ENCODE data around the gene DLK2. TPM values are rescaled to one million over a fixed set of nuclear protein-coding genes. Genes with fewer than 3 reads are reported as not detected.
"Not testable (repeated sequence)": the region's sequence is repeated elsewhere in the genome, so short reads cannot be mapped to it uniquely, and the experiment has no call there.

The DLK2 gene
- total and polyA plus RNA-seq, 2 of the 13 experiments (the other 11 are each of a cell fraction or from before 2014, with no cell fraction given), result 1.2 to 3.8 TPM

- TF ChIP-seq ZBTB10 (CRISPR knock-in tag; IDR thresholded peaks at IDR 0.05; ENCODE audit: borderline replicate concordance), result no peak
These were observed 12.9 kb upstream of the DLK2 start (continued) for GRCh38 chr6:43468240-43468639.

GRCh38 chr6:43467752-43468151, 12.4 kb upstream of the DLK2 start:
- BruUV-seq (replicated peaks), result no TSS peak
- H3K27me3 ChIP-seq (ENCODE audit: control insufficient read depth in 1 of 2, insufficient read depth in 2 of 2, low read length in 2 of 2), result peaks cover 0 to 17% of the 10 kb centered on the region in 2 experiments; a peak in 3 of 5 replicates
- TF ChIP-seq KIAA2018 (CRISPR knock-in tag; IDR thresholded peaks at IDR 0.05; ENCODE audit: borderline replicate concordance) (no peak), TEAD3 (CRISPR knock-in tag; optimal IDR thresholded peaks at IDR 0.05; ENCODE audit: borderline replicate concordance) (no peak)
- H3K79me2 ChIP-seq (ENCODE audit: insufficient read depth, low read length), result no peaks in the 10 kb centered on the region
- no peak overlapping the region for H3K27ac ChIP-seq (ENCODE audit: extremely low read length, insufficient read depth, low read length)
- H3K4me1 ChIP-seq (ENCODE audit: insufficient read depth, low read length), result no peaks in the 10 kb centered on the region; the same call in 1 of the 2 replicates
- no peak overlapping the region for H3K4me2 ChIP-seq (ENCODE audit: low read depth, low read length)
- 7% methylated on average over 4 of the region's 4 CpGs for WGBS (ENCODE audit: low lambda C conversion rate)
- ATAC-seq (peak; percentile 22), FAIRE-seq (no peak), DNase-seq (ENCODE audit: low spot score) (no peak)
- intact Hi-C loops (cut with micrococcal nuclease; ENCODE audit: unreplicated experiment) (no loop called here), in situ Hi-C loops (cut with HindIII; ENCODE audit: extremely low pct_ligation_motif_present, low pct_unique_long_range_greater_than_20kb) (no loop called here)
- H2AFZ ChIP-seq (ENCODE audit: low read length), result no peak overlapping the region
- no peak overlapping the region for H3K9ac ChIP-seq (ENCODE audit: insufficient read depth, low read depth, low read length)
- POLR2A ChIA-PET, result interaction anchor here (0.6 kb wide), 1 partner anchor 10 kb away, joined by 6 read pairs; no protein-coding TSS in a partner anchor
- H4K20me1 ChIP-seq (ENCODE audit: insufficient read depth, low read length), result no peaks in the 10 kb centered on the region
- CTCF ChIA-PET (ENCODE audit: low intra/inter-chr PET ratio, low total read pairs), result no interaction called here
- H3K36me3 ChIP-seq (replicated peaks in 1 of 2; ENCODE audit: control insufficient read depth in 1 of 2, insufficient read depth in 2 of 2, low read length in 2 of 2), result no peaks in the 10 kb centered on the region
- no peak overlapping the region for H3K4me3 ChIP-seq (replicated peaks in 1 of 3; ENCODE audit: insufficient read depth in 1 of 3, low read depth in 2 of 3, low read length in 3 of 3)
- no peaks in the 10 kb centered on the region for H3K9me3 ChIP-seq (ENCODE audit: low read length)

GRCh38 chr6:43467265-43467664, 11.9 kb upstream of the DLK2 start:
- ATAC-seq; DNase-seq (ENCODE audit: low spot score); H3K9me3 ChIP-seq (ENCODE audit: low read length); BruUV-seq (replicated peaks); in situ Hi-C loops (cut with HindIII; ENCODE audit: extremely low pct_ligation_motif_present, low pct_unique_long_range_greater_than_20kb); H3K9ac ChIP-seq (ENCODE audit: insufficient read depth, low read depth, low read length); H2AFZ ChIP-seq (ENCODE audit: low read length); H3K4me3 ChIP-seq (replicated peaks in 1 of 3; ENCODE audit: insufficient read depth in 1 of 3, low read depth in 2 of 3, low read length in 3 of 3); H3K79me2 ChIP-seq (ENCODE audit: insufficient read depth, low read length); H3K36me3 ChIP-seq (replicated peaks in 1 of 2; ENCODE audit: control insufficient read depth in 1 of 2, insufficient read depth in 2 of 2, low read length in 2 of 2); CTCF ChIA-PET (ENCODE audit: low intra/inter-chr PET ratio, low total read pairs); FAIRE-seq; H3K4me2 ChIP-seq (ENCODE audit: low read depth, low read length); H4K20me1 ChIP-seq (ENCODE audit: insufficient read depth, low read length); H3K4me1 ChIP-seq (ENCODE audit: insufficient read depth, low read length); intact Hi-C loops (cut with micrococcal nuclease; ENCODE audit: unreplicated experiment); H3K27ac ChIP-seq (ENCODE audit: extremely low read length, insufficient read depth, low read length): not testable (repeated sequence)
- POLR2A ChIA-PET, result interaction anchor here (0.6 kb wide), 1 partner anchor 9 kb away, joined by 6 read pairs; no protein-coding TSS in a partner anchor
- H3K27me3 ChIP-seq (ENCODE audit: control insufficient read depth in 1 of 2, insufficient read depth in 2 of 2, low read length in 2 of 2), result peaks cover 0 to 17% of the 10 kb centered on the region in 2 experiments; a peak in 3 of 5 replicates
- WGBS (ENCODE audit: low lambda C conversion rate), result 31% methylated on average over 5 of the region's 5 CpGs
